Skeletal muscle tissue (tissue), 4 donors: ENCODE data around the gene SLC25A14. TPM values are rescaled to one million over a fixed set of nuclear protein-coding genes. Genes with fewer than 3 reads are reported as not detected.
A peak's percentile ranks its signal among the peaks of the same experiment; 100 is the strongest.
"Not testable (repeated sequence)": the region's sequence is repeated elsewhere in the genome, so short reads cannot be mapped to it uniquely, and the experiment has no call there.

Source experiments
- H3K27ac ChIP-seq: one replicate; pipeline ENCODE4 v1.7.0; 2013; ENCODE audit warnings: mild to moderate bottlenecking, low read depth, low read length, inconsistent platforms
- H3K27me3 ChIP-seq, 3 donors: one replicate each; pipeline ENCODE4 v1.7.0; 2013; ENCODE audit warnings: low read length in 3 of 3; ENCODE audit not compliant: control insufficient read depth in 3 of 3, insufficient read depth in 3 of 3
- H3K36me3 ChIP-seq, 3 donors: one replicate each; pipeline ENCODE4 v1.7.0; 2013; ENCODE audit warnings: low read length in 3 of 3; ENCODE audit not compliant: control insufficient read depth in 3 of 3, insufficient read depth in 3 of 3
- H3K4me1 ChIP-seq, 3 donors: one replicate each; pipeline ENCODE4 v1.7.0; 2013; ENCODE audit warnings: low read length in 3 of 3, mild to moderate bottlenecking in 3 of 3; ENCODE audit not compliant: control insufficient read depth in 3 of 3, insufficient read depth in 3 of 3
- H3K4me3 ChIP-seq, 3 donors: one replicate each; pipeline ENCODE4 v1.7.0; 2013; ENCODE audit warnings: low read length in 3 of 3
- H3K9ac ChIP-seq, 3 donors: one replicate each; pipeline ENCODE4 v1.7.0; 2013; ENCODE audit warnings: low read length in 3 of 3, mild to moderate bottlenecking in 3 of 3, moderate library complexity in 2 of 3, low read depth in 1 of 3
- H3K9me3 ChIP-seq, 3 donors: one replicate each; pipeline ENCODE4 v1.7.0; 2013; ENCODE audit warnings: low read length in 3 of 3; ENCODE audit not compliant: control insufficient read depth in 3 of 3
- total RNA-seq: library from RNA; depleted of rRNA; stranded (reverse); fragments of >200 nt; gene quantifications from one replicate; pipeline ENCODE4 v1.2.3, GENCODE V29; 2014
- donor health status: Osteomylitis.

SLC25A14 gene
- total RNA-seq, 1 donor from 2014 or later: 5.7 TPM

DNA sequence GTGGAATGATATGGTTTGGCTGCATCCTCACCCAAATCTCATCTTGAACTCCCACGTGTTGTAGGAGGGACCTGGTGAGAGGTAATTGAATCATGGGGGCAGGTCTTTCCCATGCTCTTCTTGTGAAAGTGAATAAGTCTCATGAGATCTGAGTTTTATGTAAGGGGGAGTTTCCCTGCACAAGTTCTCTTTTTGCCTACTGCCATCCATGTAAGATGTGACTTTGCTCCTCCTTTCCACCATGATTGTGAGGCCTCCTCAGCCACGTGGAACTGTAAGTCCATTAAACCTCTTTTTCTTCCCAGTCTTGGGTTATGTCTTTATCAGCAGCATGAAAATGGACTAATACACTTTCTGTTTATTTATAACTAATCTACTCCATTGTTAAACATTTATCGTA, 19.8 kb upstream of the SLC25A14 start:
- not testable (repeated sequence) for H3K36me3 ChIP-seq, H3K4me1 ChIP-seq, H3K9me3 ChIP-seq, H3K27me3 ChIP-seq, H3K9ac ChIP-seq, H3K4me3 ChIP-seq, H3K27ac ChIP-seq

GRCh38 chrX:130321550-130321949, 18.2 kb upstream of the SLC25A14 start:
- no peak overlapping the region for H3K4me3 ChIP-seq
- H3K9ac ChIP-seq: no peak overlapping the region
- no peaks in the 10 kb centered on the region for H3K36me3 ChIP-seq
- no peaks in the 10 kb centered on the region for H3K27me3 ChIP-seq
- H3K9me3 ChIP-seq: no peaks in the 10 kb centered on the region
- no peaks in the 10 kb centered on the region for H3K4me1 ChIP-seq
- no peak overlapping the region for H3K27ac ChIP-seq

DNA sequence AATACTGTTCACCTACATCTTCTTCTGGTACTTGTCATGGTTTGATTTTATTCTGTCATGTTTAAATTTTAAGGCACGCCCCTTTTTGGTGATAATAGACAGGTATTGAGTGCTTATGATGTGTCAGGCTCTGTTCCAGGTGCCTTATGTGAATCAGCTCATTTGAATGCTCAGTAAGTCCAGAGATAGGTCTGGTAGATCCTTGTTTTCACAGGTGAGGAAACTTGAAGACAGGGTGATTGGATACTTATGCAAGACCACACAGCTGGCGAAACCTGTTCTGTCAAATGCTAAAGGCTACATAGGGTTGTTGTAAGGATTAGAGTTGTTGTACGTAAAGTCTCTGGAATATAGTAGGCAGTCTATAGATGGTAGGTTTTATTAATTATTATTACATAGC, 9.6 kb upstream of the SLC25A14 start:
- Histone ChIP-seq H3K27ac (no peak overlapping the region), H3K36me3 (no peaks in the 10 kb centered on the region), H3K9ac (no peak overlapping the region), H3K27me3 (peaks cover 0 to 3% (median 0%) of the 10 kb centered on the region in 3 donors), H3K4me3 (no peak overlapping the region), H3K4me1 (peaks cover 0 to 2% (median 0%) of the 10 kb centered on the region in 3 donors), H3K9me3 (no peaks in the 10 kb centered on the region)

DNA sequence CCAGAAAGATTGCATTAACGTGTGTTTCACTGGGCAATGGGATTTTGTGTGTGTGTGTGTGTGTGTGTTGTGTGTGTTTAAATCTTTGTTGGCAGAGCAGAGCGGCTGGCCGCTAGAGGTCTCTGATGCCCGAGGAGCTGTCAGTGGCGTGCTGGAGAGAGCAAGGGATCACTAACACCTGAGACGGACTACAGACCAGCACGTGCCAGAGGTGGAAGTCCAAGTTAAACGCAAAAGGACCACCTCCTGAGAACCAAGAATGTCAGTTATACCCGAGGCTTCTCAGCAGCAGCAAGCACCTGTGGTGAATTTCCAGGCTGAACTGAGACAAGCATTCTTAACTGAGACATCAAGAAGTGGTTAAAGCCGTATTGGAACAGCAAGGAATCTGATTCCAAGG, 9.0 kb upstream of the SLC25A14 start:
- H3K9ac ChIP-seq: no peak overlapping the region
- peaks cover 0 to 2% (median 0%) of the 10 kb centered on the region in 3 donors for H3K4me1 ChIP-seq
- H3K9me3 ChIP-seq: no peaks in the 10 kb centered on the region
- H3K27me3 ChIP-seq: peaks cover 0 to 3% (median 0%) of the 10 kb centered on the region in 3 donors
- no peaks in the 10 kb centered on the region for H3K36me3 ChIP-seq
- no peak overlapping the region for H3K4me3 ChIP-seq
- no peak overlapping the region for H3K27ac ChIP-seq

GRCh38 chrX:130336531-130336930, 3.2 kb upstream of the SLC25A14 start:
- Histone ChIP-seq H3K27ac (no peak overlapping the region), H3K9ac (no peak overlapping the region), H3K4me1 (no peaks in the 10 kb centered on the region), H3K36me3 (no peaks in the 10 kb centered on the region), H3K27me3 (no peaks in the 10 kb centered on the region), H3K4me3 (no peak overlapping the region), H3K9me3 (no peaks in the 10 kb centered on the region)

DNA sequence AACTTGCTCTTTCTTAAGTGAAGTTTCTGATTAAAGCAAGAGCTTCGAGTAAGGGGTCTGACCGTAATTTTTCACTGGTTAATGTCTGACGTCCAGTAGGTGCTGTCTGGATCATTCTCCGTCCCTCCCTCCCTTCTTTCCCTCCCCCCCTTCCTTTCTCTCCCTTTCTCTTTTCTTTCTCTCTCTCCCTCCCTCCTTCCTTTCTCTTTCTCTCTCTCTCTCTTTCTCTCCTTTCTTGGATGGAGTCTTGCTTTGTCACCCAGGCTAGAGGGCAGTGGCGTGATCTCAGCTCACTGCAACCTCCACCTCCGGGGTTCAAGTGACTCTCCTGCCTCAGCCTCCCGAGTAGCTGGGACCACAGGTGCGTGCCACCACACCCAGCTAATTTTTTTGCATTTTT, 850 bp upstream of the SLC25A14 start:
- not testable (repeated sequence) for H3K9me3 ChIP-seq, H3K36me3 ChIP-seq, H3K27me3 ChIP-seq, H3K4me1 ChIP-seq, H3K27ac ChIP-seq, H3K9ac ChIP-seq
- peak overlapping the region in 2 of 3 donors; percentile 69 to 90 for H3K4me3 ChIP-seq

DNA sequence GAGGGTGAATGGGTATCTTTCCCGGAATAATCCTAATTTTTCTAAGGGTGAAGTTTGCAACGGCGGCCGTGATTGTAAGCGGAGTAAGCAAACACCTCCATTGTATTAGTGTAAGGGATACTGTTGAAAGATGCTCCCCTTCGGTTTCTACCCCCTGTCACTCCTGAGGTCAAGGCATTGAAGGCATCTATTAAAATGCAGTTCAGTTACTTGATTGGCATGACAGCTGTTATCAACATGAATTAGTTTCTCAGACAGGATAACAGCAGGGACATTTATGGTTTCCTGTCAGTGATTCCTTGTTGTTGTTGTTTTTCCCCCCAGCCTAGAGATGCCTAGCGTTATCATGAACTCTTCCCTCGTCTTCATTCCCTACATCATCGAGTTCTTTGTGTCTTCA, 552 bp downstream of the SLC25A14 start:
- Histone ChIP-seq H3K36me3 (no peaks in the 10 kb centered on the region), H3K4me3 (peak overlapping the region; percentile 69 to 90 (median 79)), H3K9me3 (no peaks in the 10 kb centered on the region), H3K4me1 (no peaks in the 10 kb centered on the region), H3K27ac (peak overlapping the region; percentile 38), H3K9ac (peak overlapping the region; percentile 69 to 77 (median 76)), H3K27me3 (no peaks in the 10 kb centered on the region)

DNA sequence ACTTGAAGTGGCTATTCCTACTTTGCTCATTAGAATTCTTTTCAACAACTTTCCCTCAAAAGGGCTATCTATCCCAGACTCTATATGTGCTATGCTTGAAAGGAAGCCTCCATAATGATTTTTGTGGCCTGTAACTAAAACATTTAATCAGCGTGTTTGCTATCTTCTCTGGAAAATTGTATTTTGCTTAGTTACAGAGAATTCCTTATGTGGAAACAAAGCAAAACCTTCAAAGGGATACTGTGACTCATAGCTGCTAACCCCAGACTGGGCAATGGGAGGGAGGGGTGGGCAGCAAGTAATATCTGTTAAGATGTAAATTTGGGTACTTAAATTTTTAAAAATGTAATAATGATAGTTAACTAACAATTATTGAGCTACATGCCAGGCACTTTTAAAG, 3.7 kb downstream of the SLC25A14 start:
- Histone ChIP-seq H3K9me3 (no peaks in the 10 kb centered on the region), H3K9ac (no peak overlapping the region), H3K27ac (no peak overlapping the region), H3K27me3 (no peaks in the 10 kb centered on the region), H3K4me1 (peaks cover 0 to 3% (median 0%) of the 10 kb centered on the region in 3 donors), H3K4me3 (no peak overlapping the region), H3K36me3 (no peaks in the 10 kb centered on the region)

- Histone ChIP-seq H3K9ac (no peak overlapping the region), H3K27ac (no peak overlapping the region), H3K9me3 (no peaks in the 10 kb centered on the region), H3K4me3 (no peak overlapping the region), H3K36me3 (no peaks in the 10 kb centered on the region), H3K27me3 (no peaks in the 10 kb centered on the region), H3K4me1 (peaks cover 0 to 3% (median 0%) of the 10 kb centered on the region in 3 donors)
These were observed 7.6 kb downstream of the SLC25A14 start for GRCh38 chrX:130347321-130347720.

DNA sequence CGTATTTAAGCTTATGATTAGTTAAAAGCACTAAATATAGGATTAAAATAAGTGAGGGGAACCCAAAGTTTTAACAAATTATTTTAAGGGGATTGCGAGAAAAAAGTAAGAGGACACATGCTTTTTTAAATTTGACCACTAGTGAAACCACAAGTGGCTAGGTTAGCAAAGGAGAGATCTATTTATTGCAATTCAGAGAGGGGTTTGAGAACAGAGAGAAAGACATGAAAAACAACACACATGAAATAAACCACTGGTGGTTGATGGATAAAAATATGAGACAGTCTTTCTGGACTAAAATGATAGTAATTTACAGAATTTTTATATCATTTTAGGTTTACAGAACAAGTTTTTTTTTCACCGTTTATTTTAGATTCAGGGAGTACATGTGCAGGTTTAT, 11.8 kb downstream of the SLC25A14 start:
- no peaks in the 10 kb centered on the region for H3K9me3 ChIP-seq
- no peak overlapping the region for H3K27ac ChIP-seq
- peaks cover 0 to 3% (median 0%) of the 10 kb centered on the region in 3 donors for H3K4me1 ChIP-seq
- no peak overlapping the region for H3K9ac ChIP-seq
- no peaks in the 10 kb centered on the region for H3K27me3 ChIP-seq
- H3K4me3 ChIP-seq: no peak overlapping the region
- no peaks in the 10 kb centered on the region for H3K36me3 ChIP-seq

GRCh38 chrX:130352050-130352449, 12.3 kb downstream of the SLC25A14 start:
- not testable (repeated sequence) for H3K9me3 ChIP-seq, H3K27me3 ChIP-seq, H3K4me3 ChIP-seq, H3K36me3 ChIP-seq, H3K4me1 ChIP-seq, H3K9ac ChIP-seq, H3K27ac ChIP-seq
